Liver (tissue), 9 donors: ENCODE measurements around the gene GNA15. TPM values are rescaled to one million over a fixed set of nuclear protein-coding genes. Genes with fewer than 3 reads are reported as not detected.

ENCODE experiments used
- DNase-seq: peaks from one replicate; pipeline ENCODE4 v3.0.0-alpha.2; 2017; ENCODE audit warnings: low spot score
- H3K27ac ChIP-seq, 2 donors: one replicate each; pipeline ENCODE4 v1.7.0; 2013; ENCODE audit warnings: inconsistent platforms in 2 of 2, low read length in 2 of 2, control low read depth in 1 of 2, low read depth in 1 of 2, mild to moderate bottlenecking in 1 of 2
- H3K27me3 ChIP-seq, 4 donors: one replicate each; pipeline versions ENCODE4 v1.6.1 to v1.7.0; 2013; ENCODE audit warnings: low read length in 3 of 4, inconsistent platforms in 1 of 4, mild to moderate bottlenecking in 1 of 4, moderate library complexity in 1 of 4; ENCODE audit not compliant: control insufficient read depth in 4 of 4, insufficient read depth in 4 of 4
- H3K36me3 ChIP-seq, 4 donors: one replicate each; pipeline versions ENCODE4 v1.6.1 to v1.7.0; 2013; ENCODE audit warnings: low read length in 3 of 4, mild to moderate bottlenecking in 3 of 4, low read depth in 1 of 4, moderate library complexity in 1 of 4; ENCODE audit not compliant: control insufficient read depth in 4 of 4, insufficient read depth in 3 of 4
- H3K4me1 ChIP-seq, 4 donors: one replicate each; pipeline versions ENCODE4 v1.6.1 to v1.7.0; 2013; ENCODE audit warnings: low read length in 3 of 4, mild to moderate bottlenecking in 3 of 4, moderate library complexity in 1 of 4; ENCODE audit not compliant: control insufficient read depth in 4 of 4, insufficient read depth in 4 of 4
- H3K4me3 ChIP-seq, 3 donors: one replicate each; pipeline versions ENCODE4 v1.6.1 to v1.7.0; 2013; ENCODE audit warnings: low read length in 3 of 3, control low read depth in 1 of 3, low read depth in 1 of 3, mild to moderate bottlenecking in 1 of 3
- H3K9ac ChIP-seq, 2 donors: one replicate each; pipeline ENCODE4 v1.7.0; 2013; ENCODE audit warnings: low read length in 2 of 2, mild to moderate bottlenecking in 2 of 2, moderate library complexity in 2 of 2, control low read depth in 1 of 2, low read depth in 1 of 2
- H3K9me3 ChIP-seq, 4 donors: one replicate each; pipeline versions ENCODE4 v1.6.1 to v1.7.0; 2013; ENCODE audit warnings: low read length in 3 of 4; ENCODE audit not compliant: control insufficient read depth in 4 of 4
- ATF3 ChIP-seq: IDR thresholded peaks from 2 replicates; pipeline ENCODE4 v1.6.1; 2016; ENCODE audit warnings: antibody characterized with exemption
- CTCF ChIP-seq: fragments of 150-350 bp; IDR thresholded peaks from 2 replicates; pipeline ENCODE4 v1.5.1; 2017; ENCODE audit warnings: improper control_type of control experiment, low read depth, low read length; ENCODE audit not compliant: missing input control
- FOXA1 ChIP-seq: IDR thresholded peaks from 2 replicates; pipeline ENCODE4 v1.6.1; 2016; ENCODE audit warnings: antibody characterized with exemption
- FOXA2 ChIP-seq: IDR thresholded peaks from 2 replicates; pipeline ENCODE4 v1.6.1; 2016; ENCODE audit warnings: antibody characterized with exemption
- HNF4A ChIP-seq, 2 donors: conservative IDR thresholded peaks; 2 replicates each; pipeline ENCODE4 v1.6.1; 2016; ENCODE audit warnings: antibody characterized with exemption in 2 of 2, mild to moderate bottlenecking in 2 of 2
- HNF4G ChIP-seq: IDR thresholded peaks from 2 replicates; pipeline ENCODE4 v1.6.1; 2016; ENCODE audit warnings: antibody characterized with exemption
- JUND ChIP-seq, 2 donors: IDR thresholded peaks; 2 replicates each; pipeline ENCODE4 v1.6.1; 2016; ENCODE audit warnings: antibody characterized with exemption in 2 of 2
- NR2F2 ChIP-seq: IDR thresholded peaks from 2 replicates; pipeline ENCODE4 v1.6.1; 2016; ENCODE audit warnings: antibody characterized with exemption
- RXRA ChIP-seq, 2 donors: IDR thresholded peaks; 2 replicates each; pipeline ENCODE4 v1.6.1; 2017 to 2018; ENCODE audit warnings: antibody characterized with exemption in 2 of 2, mild to moderate bottlenecking in 1 of 2
- WGBS: extraction: QIAGEN DNeasy Blood & Tissue Kit; methylation state at CpG from one replicate; pipeline ENCODE4 v1.1.7; 2013; 5-methylcytosine and 5-hydroxymethylcytosine counted together
- polyA plus RNA-seq, 2 donors: library from polyadenylated mRNA; stranded (reverse) in 1 of 2; unstranded in 1 of 2; fragments of 200-250 nt in 1 of 2; fragments of >200 nt in 1 of 2; fragmentation: Nextera tagmentation in 1 of 2; extraction: Ambion mirVana in 1 of 2; gene quantifications; one replicate each; pipeline versions ENCODE4 v1.2.1 to v1.2.3, GENCODE V29; 2013 to 2015
- total RNA-seq, 2 donors: library from RNA; depleted of rRNA; stranded (reverse); fragments of >200 nt; gene quantifications; one replicate each; pipeline ENCODE4 v1.2.3, GENCODE V29; 2014
- TF ChIP-seq, protein P1 (sequence below): IDR thresholded peaks from 2 replicates; pipeline ENCODE4 v1.6.1; 2016; ENCODE audit warnings: antibody characterized with exemption
- donor health status: healthy.
- donor health status: healthy.
- donor health status: healthy.
- donor health status: healthy.
- donor health status: healthy.

GNA15 gene
- total and polyA plus RNA-seq, 4 donors, result 0.11 to 10.4 (median 1.4) TPM

- DNase-seq, result no peak
- no peak overlapping the region for H3K27ac ChIP-seq
- H3K9ac ChIP-seq, result no peak overlapping the region
- H3K4me1 ChIP-seq, result peaks cover 0 to 6% (median 2%) of the 10 kb centered on the region in 4 donors
- H3K4me3 ChIP-seq, result no peak overlapping the region
- 97% methylated on average over 17 of the region's 17 CpGs for WGBS
- peaks cover 0 to 23% (median 3%) of the 10 kb centered on the region in 4 donors for H3K36me3 ChIP-seq
- TF ChIP-seq FOXA2 (no peak), HNF4A (conservative IDR thresholded peaks at IDR 0.05) (no peak), RXRA (IDR thresholded peaks at IDR 0.05) (no peak), JUND (IDR thresholded peaks at IDR 0.05) (no peak)
- TF ChIP-seq, protein P1, sequence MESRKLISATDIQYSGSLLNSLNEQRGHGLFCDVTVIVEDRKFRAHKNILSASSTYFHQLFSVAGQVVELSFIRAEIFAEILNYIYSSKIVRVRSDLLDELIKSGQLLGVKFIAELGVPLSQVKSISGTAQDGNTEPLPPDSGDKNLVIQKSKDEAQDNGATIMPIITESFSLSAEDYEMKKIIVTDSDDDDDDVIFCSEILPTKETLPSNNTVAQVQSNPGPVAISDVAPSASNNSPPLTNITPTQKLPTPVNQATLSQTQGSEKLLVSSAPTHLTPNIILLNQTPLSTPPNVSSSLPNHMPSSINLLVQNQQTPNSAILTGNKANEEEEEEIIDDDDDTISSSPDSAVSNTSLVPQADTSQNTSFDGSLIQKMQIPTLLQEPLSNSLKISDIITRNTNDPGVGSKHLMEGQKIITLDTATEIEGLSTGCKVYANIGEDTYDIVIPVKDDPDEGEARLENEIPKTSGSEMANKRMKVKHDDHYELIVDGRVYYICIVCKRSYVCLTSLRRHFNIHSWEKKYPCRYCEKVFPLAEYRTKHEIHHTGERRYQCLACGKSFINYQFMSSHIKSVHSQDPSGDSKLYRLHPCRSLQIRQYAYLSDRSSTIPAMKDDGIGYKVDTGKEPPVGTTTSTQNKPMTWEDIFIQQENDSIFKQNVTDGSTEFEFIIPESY, result no peak
- no peaks in the 10 kb centered on the region for H3K27me3 ChIP-seq
- H3K9me3 ChIP-seq, result no peaks in the 10 kb centered on the region
Observed at GRCh38 chr19:3111586-3112247, 24.1 kb upstream of the GNA15 start.

DNA sequence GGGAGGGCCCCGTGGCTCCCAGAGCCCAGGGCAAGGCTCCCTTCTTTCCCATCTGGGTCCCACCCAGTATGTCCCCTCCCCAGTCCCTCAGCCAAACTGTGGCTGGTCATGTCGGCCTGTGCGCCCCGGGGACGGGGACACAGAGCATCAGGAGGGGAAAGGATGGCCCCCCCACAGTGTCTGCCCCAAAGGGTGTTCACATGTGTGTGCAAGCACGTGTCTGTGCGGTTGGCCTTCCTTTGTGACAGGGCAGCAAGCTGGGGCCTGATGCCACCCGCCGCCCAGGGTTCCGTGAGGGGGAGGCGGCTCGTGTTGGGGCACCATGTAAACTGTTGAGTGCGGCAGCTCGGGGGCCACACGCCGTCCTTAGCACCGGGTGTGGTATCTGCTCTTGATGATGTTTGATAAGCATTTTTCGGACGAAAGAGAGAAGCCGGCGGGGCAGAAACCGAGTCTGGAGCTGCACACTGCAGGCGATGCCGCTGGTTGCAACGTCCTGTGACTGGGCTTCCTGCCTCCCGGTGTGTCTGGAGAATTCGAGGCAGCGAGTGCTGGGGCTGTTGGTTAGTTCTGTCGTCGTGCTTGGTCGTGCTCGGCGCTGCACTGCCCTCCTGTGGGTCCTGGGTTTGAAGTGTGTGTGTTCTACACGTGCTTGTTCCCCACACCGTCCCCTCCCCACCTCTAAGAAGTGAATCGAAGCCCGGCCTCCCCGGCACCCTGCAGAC, 23.3 kb upstream of the GNA15 start:
- WGBS, result 91% methylated on average over 38 of the region's 38 CpGs
- Histone ChIP-seq H3K9ac (no peak overlapping the region), H3K4me1 (peaks cover 0 to 6% (median 0%) of the 10 kb centered on the region in 4 donors), H3K27ac (no peak overlapping the region), H3K36me3 (peaks cover 0 to 27% (median 3%) of the 10 kb centered on the region in 4 donors), H3K9me3 (no peaks in the 10 kb centered on the region), H3K4me3 (no peak overlapping the region), H3K27me3 (no peaks in the 10 kb centered on the region)
- no peak for TF ChIP-seq FOXA2
- TF ChIP-seq NR2F2, result no peak
- TF ChIP-seq HNF4G, result no peak
- TF ChIP-seq, protein P1, result no peak
- TF ChIP-seq CTCF, result no peak
- TF ChIP-seq ATF3, result no peak
- TF ChIP-seq FOXA1, result no peak
- DNase-seq, result no peak
